ENCODE results near the gene NPPC.
"Not testable (repeated sequence)": the region's sequence is repeated elsewhere in the genome, so short reads cannot be mapped to it uniquely, and the experiment has no call there.

Gene NPPC

GRCh38 chr2:231882646-231883045, 43.5 kb downstream of the NPPC start:
- Histone ChIP-seq H3K27me3 (ENCODE audit: insufficient read depth, low read length) (peaks cover 2% of the 10 kb centered on the region), H2AFZ (ENCODE audit: low read depth, low read length) (no peak overlapping the region), H3K4me1 (ENCODE audit: insufficient read depth, low read length) (no peaks in the 10 kb centered on the region), H3K4me3 (ENCODE audit: low read length) (no peak overlapping the region), H3K9me3 (ENCODE audit: low read length) (no peaks in the 10 kb centered on the region), H3K36me3 (ENCODE audit: insufficient read depth, low read length) (no peaks in the 10 kb centered on the region)

DNA sequence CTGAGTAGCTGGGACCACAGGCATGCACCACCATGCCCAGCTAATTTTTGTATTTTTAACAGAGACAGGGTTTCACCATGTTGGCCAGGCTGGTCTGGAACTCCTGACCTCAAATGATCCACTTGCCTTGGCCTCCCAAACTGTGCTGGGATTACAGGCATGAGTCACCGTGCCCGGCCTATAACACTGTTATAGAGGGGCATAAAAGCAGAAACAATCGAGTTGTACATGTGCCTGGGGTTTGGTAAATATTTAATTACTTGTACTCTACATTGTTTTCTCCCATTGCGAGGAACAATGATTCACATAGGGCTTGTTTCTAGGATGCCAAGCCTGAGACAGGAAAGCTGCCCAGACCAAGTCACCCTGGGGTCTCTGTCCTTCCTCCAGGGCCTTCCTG, 45.8 kb downstream of the NPPC start:
- H3K27me3 ChIP-seq (ENCODE audit: insufficient read depth, low read length); H3K36me3 ChIP-seq (ENCODE audit: insufficient read depth, low read length); H3K4me1 ChIP-seq (ENCODE audit: insufficient read depth, low read length): not testable (repeated sequence)

DNA sequence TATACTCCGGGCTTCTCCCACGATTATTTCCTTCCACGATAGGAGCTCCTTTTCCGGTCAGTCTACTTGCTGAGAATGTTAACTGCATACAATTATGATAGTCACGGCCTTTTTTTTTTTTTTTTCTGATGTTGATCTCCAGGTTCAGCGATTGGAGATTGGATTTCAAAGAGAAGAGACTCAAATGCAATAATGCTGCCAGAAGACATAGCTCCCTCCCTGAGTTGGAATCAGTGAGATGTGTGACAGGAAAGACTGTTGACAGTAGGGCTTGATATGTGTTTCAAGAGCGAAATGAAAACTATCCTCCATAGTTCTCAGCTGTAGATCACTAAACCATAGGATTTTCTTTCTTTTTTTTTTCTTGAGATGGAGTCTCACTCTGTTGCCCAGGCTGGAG, 47.0 kb downstream of the NPPC start:
- Histone ChIP-seq H2AFZ (ENCODE audit: low read depth, low read length) (no peak overlapping the region), H3K4me1 (ENCODE audit: insufficient read depth, low read length) (no peaks in the 10 kb centered on the region), H3K9me3 (ENCODE audit: low read length) (no peaks in the 10 kb centered on the region), H3K27me3 (ENCODE audit: insufficient read depth, low read length) (peaks cover 2% of the 10 kb centered on the region), H3K4me3 (ENCODE audit: low read length) (no peak overlapping the region), H3K36me3 (ENCODE audit: insufficient read depth, low read length) (no peaks in the 10 kb centered on the region)

More for the DNA sequence above, 45.8 kb downstream of the NPPC start:
- H2AFZ ChIP-seq (ENCODE audit: low read depth, low read length); H3K4me3 ChIP-seq (ENCODE audit: low read length); H3K9me3 ChIP-seq (ENCODE audit: low read length): not testable (repeated sequence)

GRCh38 chr2:231877533-231878456, 48.4 kb downstream of the NPPC start:
- no peaks in the 10 kb centered on the region for H3K9me3 ChIP-seq (ENCODE audit: low read length)
- H3K36me3 ChIP-seq (ENCODE audit: insufficient read depth, low read length) = no peaks in the 10 kb centered on the region
- H3K4me3 ChIP-seq (ENCODE audit: low read length) = no peak overlapping the region
- peaks cover 2% of the 10 kb centered on the region for H3K27me3 ChIP-seq (ENCODE audit: insufficient read depth, low read length)
- no peaks in the 10 kb centered on the region for H3K4me1 ChIP-seq (ENCODE audit: insufficient read depth, low read length)
- H2AFZ ChIP-seq (ENCODE audit: low read depth, low read length) = no peak overlapping the region

DNA sequence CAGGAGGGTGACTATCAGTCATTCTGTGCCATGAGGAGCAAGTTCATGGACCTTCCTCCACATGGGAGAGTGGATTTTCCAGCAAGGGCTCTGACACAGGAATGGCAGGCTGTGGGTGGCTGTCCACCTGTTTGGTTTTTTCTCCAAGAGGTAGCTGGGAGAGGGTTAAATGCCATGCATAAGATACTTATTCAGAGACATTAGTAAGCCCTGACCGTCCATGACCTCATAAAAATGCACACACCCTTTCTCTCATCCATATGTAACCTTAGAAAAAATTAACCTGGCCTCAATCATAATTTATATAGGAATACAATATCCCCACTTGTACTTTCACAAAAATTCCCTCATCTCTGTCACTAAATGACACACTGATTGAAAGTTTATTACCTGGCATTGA, 51.3 kb downstream of the NPPC start:
- Histone ChIP-seq H3K4me3 (ENCODE audit: low read length) (no peak overlapping the region), H3K27me3 (ENCODE audit: insufficient read depth, low read length) (no peaks in the 10 kb centered on the region), H2AFZ (ENCODE audit: low read depth, low read length) (no peak overlapping the region), H3K4me1 (ENCODE audit: insufficient read depth, low read length) (no peaks in the 10 kb centered on the region), H3K9me3 (ENCODE audit: low read length) (no peaks in the 10 kb centered on the region), H3K36me3 (ENCODE audit: insufficient read depth, low read length) (no peaks in the 10 kb centered on the region)
